ENCODE results near the gene MEDAG.

The MEDAG gene

DNA sequence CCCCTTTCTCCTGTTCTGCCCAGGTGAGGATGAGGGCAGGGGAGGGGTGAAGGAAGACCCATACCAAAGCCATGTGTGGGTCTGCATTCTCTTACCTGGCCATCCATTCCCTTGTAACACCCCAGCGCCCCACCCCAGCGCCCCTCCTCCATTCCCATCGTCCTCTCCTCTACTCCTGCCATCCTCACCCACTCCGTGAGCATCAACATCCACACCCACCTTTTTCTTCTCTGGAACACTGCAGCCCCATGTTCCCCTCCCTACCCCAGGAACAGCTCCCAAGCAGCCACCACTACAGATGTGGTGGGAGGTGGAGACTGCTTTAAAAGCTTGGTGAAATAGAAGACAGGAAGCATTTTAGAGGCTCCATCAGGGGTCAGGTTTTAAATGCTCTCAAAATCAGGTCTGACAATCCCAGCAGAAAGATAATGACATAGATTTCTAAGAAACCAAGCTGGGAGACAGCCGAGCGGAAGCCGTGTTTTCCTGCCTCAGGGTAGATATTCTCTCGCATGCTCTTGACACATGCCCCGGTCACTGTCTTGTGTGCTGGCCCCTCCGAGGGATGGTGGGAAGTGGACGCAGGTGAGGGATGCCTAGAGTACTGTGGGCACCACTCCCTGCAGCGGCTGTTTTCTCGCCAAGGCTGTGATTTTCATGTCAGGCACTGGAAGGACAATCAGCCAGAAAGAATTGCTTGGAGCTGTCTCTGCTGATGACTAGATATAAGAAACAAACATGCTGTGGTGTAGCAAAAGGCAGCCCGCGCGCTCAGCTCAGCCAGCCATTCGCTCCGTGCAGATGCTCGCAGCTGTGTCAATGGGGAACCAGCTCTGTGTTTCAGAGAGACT, 9.8 kb downstream of the MEDAG start:
- H3K79me2 ChIP-seq (ENCODE audit: insufficient read depth, low read length): no peaks in the 10 kb centered on the region
- no peaks in the 10 kb centered on the region for H3K36me3 ChIP-seq (ENCODE audit: insufficient read depth, low read length)
- H2AFZ ChIP-seq (ENCODE audit: low read length): no peak overlapping the region
- no peaks in the 10 kb centered on the region for H4K20me1 ChIP-seq (ENCODE audit: insufficient read depth, low read length, poor library complexity, severe bottlenecking)
- peak overlapping the region; percentile 13 for H3K4me2 ChIP-seq (ENCODE audit: low read depth, low read length, poor library complexity, severe bottlenecking)
- H3F3A ChIP-seq (ENCODE audit: low read depth): no peaks in the 10 kb centered on the region
- H3K27me3 ChIP-seq (ENCODE audit: insufficient read depth, low read length, poor library complexity, severe bottlenecking): peaks cover 63% of the 10 kb centered on the region
- no peak overlapping the region for H3K9ac ChIP-seq (ENCODE audit: low read depth, low read length, poor library complexity, severe bottlenecking)
- TF ChIP-seq EZH2phosphoT487 (IDR thresholded peaks at IDR 0.05; ENCODE audit: borderline replicate concordance): no peak
- TF ChIP-seq, protein P1, sequence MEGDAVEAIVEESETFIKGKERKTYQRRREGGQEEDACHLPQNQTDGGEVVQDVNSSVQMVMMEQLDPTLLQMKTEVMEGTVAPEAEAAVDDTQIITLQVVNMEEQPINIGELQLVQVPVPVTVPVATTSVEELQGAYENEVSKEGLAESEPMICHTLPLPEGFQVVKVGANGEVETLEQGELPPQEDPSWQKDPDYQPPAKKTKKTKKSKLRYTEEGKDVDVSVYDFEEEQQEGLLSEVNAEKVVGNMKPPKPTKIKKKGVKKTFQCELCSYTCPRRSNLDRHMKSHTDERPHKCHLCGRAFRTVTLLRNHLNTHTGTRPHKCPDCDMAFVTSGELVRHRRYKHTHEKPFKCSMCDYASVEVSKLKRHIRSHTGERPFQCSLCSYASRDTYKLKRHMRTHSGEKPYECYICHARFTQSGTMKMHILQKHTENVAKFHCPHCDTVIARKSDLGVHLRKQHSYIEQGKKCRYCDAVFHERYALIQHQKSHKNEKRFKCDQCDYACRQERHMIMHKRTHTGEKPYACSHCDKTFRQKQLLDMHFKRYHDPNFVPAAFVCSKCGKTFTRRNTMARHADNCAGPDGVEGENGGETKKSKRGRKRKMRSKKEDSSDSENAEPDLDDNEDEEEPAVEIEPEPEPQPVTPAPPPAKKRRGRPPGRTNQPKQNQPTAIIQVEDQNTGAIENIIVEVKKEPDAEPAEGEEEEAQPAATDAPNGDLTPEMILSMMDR (conservative IDR thresholded peaks at IDR 0.05; ENCODE audit: low read length): no peak
- no peaks in the 10 kb centered on the region for H3K4me1 ChIP-seq (ENCODE audit: insufficient read depth, low read length, poor library complexity, severe bottlenecking)
- no peak overlapping the region for H3K4me3 ChIP-seq (ENCODE audit: low read length, poor library complexity, severe bottlenecking)
- H3K9me3 ChIP-seq (ENCODE audit: insufficient read depth, low read depth, low read length): no peaks in the 10 kb centered on the region
- no peaks in the 10 kb centered on the region for H3K9me2 ChIP-seq (replicated peaks; ENCODE audit: low read depth, low read length)

DNA sequence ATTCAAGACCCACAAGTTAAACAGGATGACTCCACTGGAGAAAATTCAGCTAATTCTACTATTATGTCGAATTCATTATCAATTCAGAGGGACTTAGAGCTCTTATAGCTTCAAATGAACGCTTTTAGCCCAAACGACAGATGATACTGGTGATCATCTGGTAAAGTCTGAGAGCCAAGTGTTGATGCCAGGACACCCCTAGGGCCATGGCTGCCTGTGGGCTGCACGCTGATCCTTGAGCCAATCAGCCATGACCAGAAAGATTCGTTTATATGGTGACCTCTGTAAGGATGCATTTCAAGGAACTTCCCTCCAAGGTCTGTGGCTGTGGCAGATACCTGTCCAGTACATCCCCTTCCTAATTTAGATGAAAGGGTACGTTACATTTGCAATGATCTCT, 10.9 kb downstream of the MEDAG start:
- TF ChIP-seq, protein P1 (conservative IDR thresholded peaks at IDR 0.05; ENCODE audit: low read length): no peak
- TF ChIP-seq EZH2phosphoT487 (IDR thresholded peaks at IDR 0.05; ENCODE audit: borderline replicate concordance): no peak
- no peak overlapping the region for H2AFZ ChIP-seq (ENCODE audit: low read length)
- no peaks in the 10 kb centered on the region for H3K4me1 ChIP-seq (ENCODE audit: insufficient read depth, low read length, poor library complexity, severe bottlenecking)
- H3K9me3 ChIP-seq (ENCODE audit: insufficient read depth, low read depth, low read length): no peaks in the 10 kb centered on the region
- no peaks in the 10 kb centered on the region for H3F3A ChIP-seq (ENCODE audit: low read depth)
- peaks cover 65% of the 10 kb centered on the region for H3K27me3 ChIP-seq (ENCODE audit: insufficient read depth, low read length, poor library complexity, severe bottlenecking)
- H3K36me3 ChIP-seq (ENCODE audit: insufficient read depth, low read length): no peaks in the 10 kb centered on the region
- no peak overlapping the region for H3K9ac ChIP-seq (ENCODE audit: low read depth, low read length, poor library complexity, severe bottlenecking)
- H4K20me1 ChIP-seq (ENCODE audit: insufficient read depth, low read length, poor library complexity, severe bottlenecking): no peaks in the 10 kb centered on the region
- H3K4me2 ChIP-seq (ENCODE audit: low read depth, low read length, poor library complexity, severe bottlenecking): no peak overlapping the region
- H3K9me2 ChIP-seq (replicated peaks; ENCODE audit: low read depth, low read length): no peaks in the 10 kb centered on the region
- H3K79me2 ChIP-seq (ENCODE audit: insufficient read depth, low read length): no peaks in the 10 kb centered on the region
- H3K4me3 ChIP-seq (ENCODE audit: low read length, poor library complexity, severe bottlenecking): no peak overlapping the region

DNA sequence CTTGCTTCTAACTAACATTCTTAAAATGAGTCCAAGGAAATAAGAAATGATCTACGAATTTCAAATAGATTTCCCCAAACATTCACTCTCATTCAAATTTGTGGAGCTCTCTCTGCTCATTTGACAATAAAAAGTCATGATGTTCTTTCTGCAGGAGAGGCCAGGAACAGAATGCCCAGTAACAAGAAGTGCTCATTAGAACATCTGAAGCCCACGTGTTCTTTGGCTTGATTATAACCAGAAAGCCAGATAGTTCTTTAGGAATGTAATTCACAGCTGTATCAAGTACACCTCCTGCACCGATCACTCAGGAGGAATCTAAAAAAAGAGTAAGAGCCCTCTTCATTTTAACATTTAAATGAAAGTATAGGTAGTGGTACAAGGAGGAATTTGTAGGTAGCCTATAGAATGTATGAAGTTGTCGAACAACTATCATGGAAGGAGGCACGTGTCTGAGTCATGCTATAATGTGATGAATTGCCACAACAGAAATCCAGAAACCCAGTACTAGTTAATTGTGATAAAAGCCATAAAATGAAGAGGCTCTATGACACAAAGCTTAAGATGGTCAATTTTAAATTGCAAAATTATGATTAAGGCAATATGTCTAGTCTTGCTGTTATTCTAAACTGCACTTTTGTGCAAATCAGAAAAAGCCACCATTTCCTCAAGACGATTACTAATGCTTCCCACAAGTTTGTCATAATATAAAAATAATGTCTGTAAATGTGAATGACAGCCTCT, 12.8 kb downstream of the MEDAG start:
- Histone ChIP-seq H3K4me3 (ENCODE audit: low read length, poor library complexity, severe bottlenecking) (no peak overlapping the region), H3K79me2 (ENCODE audit: insufficient read depth, low read length) (no peaks in the 10 kb centered on the region), H4K20me1 (ENCODE audit: insufficient read depth, low read length, poor library complexity, severe bottlenecking) (no peaks in the 10 kb centered on the region), H3K9me2 (replicated peaks; ENCODE audit: low read depth, low read length) (no peaks in the 10 kb centered on the region), H3K9ac (ENCODE audit: low read depth, low read length, poor library complexity, severe bottlenecking) (no peak overlapping the region), H3K36me3 (ENCODE audit: insufficient read depth, low read length) (no peaks in the 10 kb centered on the region), H2AFZ (ENCODE audit: low read length) (no peak overlapping the region), H3K9me3 (ENCODE audit: insufficient read depth, low read depth, low read length) (no peaks in the 10 kb centered on the region), H3K4me1 (ENCODE audit: insufficient read depth, low read length, poor library complexity, severe bottlenecking) (no peaks in the 10 kb centered on the region), H3K4me2 (ENCODE audit: low read depth, low read length, poor library complexity, severe bottlenecking) (no peak overlapping the region), H3K27me3 (ENCODE audit: insufficient read depth, low read length, poor library complexity, severe bottlenecking) (peaks cover 83% of the 10 kb centered on the region), H3F3A (ENCODE audit: low read depth) (no peaks in the 10 kb centered on the region)
- TF ChIP-seq, protein P1 (conservative IDR thresholded peaks at IDR 0.05; ENCODE audit: low read length): no peak
- no peak for TF ChIP-seq EZH2phosphoT487 (IDR thresholded peaks at IDR 0.05; ENCODE audit: borderline replicate concordance)
